HG02852 (cell line): ENCODE measurements around the gene PRICKLE4.
"Not testable (repeated sequence)": the region's sequence is repeated elsewhere in the genome, so short reads cannot be mapped to it uniquely, and the experiment has no call there.

Source experiments
- ATAC-seq: cut with Tn5 transposase; IDR thresholded peaks from one replicate; pipeline ENCODE4 v1.9.1; 2021; ENCODE audit warnings: mild to moderate bottlenecking, moderate library complexity; ENCODE audit not compliant: unreplicated experiment

The PRICKLE4 gene

GRCh38 chr6:41791305-41791704 lies 10.7 kb downstream of the PRICKLE4 start:
- no peak for ATAC-seq

GRCh38 chr6:41791984-41792383 lies 11.4 kb downstream of the PRICKLE4 start:
- no peak for ATAC-seq

DNA sequence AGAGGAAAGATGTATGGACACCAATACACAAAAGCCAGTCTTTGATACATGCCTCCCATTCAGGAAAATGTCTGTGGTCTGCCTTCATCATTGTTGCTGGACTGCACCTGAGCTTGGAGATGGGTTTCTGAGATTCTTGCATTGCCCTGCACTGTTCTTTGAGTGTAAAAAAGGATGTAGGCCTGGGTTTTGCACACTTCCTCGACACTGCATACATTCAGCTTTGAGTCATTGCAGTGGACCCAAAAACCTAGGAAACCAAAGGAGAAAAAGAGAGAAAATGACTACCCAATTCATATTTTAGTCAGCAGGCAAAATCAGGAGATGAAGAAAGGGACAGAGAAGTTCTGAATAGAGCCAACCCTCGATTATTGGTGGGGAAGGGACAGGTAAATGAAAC lies 15.9 kb downstream of the PRICKLE4 start:
- no peak for ATAC-seq

- no peak for ATAC-seq
Observed at GRCh38 chr6:41798901-41799558, 18.4 kb downstream of the PRICKLE4 start.

- no peak for ATAC-seq
Observed at GRCh38 chr6:41799559-41799911, 19.0 kb downstream of the PRICKLE4 start.

DNA sequence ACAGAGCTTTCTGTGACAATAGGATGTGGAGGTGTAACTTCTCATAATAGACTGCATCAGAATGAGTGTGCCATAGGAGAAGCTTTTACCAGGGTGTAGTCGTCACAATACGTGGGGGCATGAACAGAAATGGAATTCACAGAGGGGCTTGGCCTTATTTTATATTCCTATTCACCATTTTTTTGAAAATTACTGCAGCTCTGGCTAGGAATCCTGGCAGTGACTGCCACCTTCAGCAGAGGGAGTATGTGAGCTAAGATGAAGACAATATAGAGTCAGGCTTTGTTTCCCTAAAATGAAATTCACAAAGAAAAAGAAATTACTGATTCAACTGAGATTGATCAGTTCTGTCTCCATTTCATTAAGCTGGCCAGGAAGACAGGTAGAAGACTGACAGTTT lies 20.8 kb downstream of the PRICKLE4 start:
- ATAC-seq = no peak

- ATAC-seq = no peak
Observed at GRCh38 chr6:41805830-41806774, 25.5 kb downstream of the PRICKLE4 start.

DNA sequence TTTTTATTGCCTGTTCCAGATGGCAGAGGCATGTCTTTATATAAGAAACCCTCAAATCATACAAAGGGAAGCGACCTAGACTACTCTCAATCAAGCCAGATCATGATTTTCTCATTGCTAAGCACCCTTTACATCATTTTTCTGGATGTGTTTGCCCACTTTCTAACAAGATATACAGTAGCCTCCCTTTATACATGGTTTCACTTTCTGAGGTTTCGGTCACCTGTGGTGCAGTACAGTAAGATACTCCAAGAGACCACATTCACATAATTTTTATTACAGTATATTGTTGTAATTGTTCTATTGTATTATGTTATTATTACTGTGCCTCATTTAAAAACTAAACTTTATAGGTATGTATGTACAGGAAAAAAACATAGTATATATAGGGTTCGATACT lies 30.5 kb downstream of the PRICKLE4 start:
- no peak for ATAC-seq

- not testable (repeated sequence) for ATAC-seq
Observed at GRCh38 chr6:41811946-41812345, 31.4 kb downstream of the PRICKLE4 start.

GRCh38 chr6:41813469-41813868 lies 32.9 kb downstream of the PRICKLE4 start:
- ATAC-seq = no peak

- ATAC-seq = no peak
Observed at GRCh38 chr6:41813956-41814355, 33.4 kb downstream of the PRICKLE4 start.

DNA sequence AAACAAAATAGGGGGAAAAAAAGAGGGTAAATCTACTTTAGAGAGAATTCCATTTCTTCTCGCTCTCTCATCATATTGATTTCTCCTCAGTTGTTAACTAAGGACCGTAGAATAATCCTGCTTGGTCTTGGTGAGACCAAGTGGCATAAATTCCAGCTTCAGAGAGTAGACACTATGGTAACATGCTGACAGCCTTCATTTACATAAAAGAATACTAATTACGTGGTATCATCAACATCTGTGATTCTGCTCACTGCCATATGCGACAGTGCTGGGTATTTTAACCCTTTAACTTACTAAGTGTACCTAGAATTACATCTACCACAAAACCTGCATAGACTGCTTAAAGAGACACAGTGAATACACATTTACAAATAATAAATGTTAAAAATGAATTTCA lies 34.0 kb downstream of the PRICKLE4 start:
- no peak for ATAC-seq

DNA sequence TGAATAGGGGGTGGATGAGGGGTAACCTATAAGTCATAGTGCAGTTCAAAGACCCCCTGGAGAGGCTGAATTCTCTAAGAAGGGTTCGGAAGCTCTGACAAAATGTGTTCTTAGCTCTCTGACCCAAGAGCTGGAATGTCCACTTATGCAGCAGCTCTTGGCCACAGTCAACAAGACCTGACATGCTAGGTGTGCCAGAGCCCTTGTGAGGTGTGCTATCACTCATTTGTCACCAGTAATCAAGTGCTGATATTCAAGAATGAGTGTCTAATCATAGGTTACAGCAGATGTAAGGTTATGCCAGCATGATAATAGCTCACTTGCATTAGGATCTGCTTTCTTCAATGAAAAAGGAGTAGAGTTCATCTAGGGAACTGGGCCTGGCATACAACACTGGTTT lies 35.0 kb downstream of the PRICKLE4 start:
- ATAC-seq = no peak

GRCh38 chr6:41818271-41819054 lies 37.9 kb downstream of the PRICKLE4 start:
- ATAC-seq = no peak

DNA sequence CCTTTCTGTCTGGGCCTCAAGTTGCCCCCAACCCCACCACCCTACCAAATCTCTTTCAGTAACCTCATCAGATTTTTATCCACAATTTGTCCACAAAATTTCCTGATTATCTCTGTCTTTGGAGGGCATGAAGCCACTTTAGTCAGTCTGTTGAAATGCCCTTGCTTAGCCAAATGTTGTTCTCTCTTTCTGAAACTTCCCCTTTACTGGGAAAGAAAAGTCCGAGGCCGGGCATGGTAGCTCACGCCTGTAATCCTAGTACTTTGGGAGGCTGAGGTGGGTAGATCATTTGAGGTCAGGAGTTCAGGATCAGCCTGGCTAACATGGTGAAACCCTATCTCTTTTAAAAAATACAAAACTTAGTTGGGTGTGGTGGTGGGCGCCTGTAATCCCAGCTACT lies 40.7 kb downstream of the PRICKLE4 start:
- ATAC-seq = no peak

- no peak for ATAC-seq
Observed at GRCh38 chr6:41822021-41822420, 41.4 kb downstream of the PRICKLE4 start.

DNA sequence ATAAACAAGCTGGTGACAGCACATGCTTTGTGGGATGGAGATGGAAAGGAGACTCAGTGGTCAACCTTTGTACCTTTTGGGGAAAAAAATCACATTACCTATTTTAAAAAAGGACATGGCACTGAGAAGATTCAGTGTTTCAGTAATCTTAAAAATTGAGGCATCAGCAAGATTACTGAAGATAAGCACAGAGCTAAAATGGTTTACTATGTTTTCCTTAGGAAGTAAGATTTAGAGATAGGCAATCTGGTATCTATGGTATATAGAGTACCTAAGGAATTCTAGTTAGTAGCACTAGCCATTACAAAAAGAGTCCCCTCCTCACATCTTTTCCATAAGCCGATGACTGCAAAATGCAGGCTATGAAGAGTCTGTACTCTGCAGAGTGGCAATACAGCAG lies 42.6 kb downstream of the PRICKLE4 start:
- ATAC-seq = no peak

DNA sequence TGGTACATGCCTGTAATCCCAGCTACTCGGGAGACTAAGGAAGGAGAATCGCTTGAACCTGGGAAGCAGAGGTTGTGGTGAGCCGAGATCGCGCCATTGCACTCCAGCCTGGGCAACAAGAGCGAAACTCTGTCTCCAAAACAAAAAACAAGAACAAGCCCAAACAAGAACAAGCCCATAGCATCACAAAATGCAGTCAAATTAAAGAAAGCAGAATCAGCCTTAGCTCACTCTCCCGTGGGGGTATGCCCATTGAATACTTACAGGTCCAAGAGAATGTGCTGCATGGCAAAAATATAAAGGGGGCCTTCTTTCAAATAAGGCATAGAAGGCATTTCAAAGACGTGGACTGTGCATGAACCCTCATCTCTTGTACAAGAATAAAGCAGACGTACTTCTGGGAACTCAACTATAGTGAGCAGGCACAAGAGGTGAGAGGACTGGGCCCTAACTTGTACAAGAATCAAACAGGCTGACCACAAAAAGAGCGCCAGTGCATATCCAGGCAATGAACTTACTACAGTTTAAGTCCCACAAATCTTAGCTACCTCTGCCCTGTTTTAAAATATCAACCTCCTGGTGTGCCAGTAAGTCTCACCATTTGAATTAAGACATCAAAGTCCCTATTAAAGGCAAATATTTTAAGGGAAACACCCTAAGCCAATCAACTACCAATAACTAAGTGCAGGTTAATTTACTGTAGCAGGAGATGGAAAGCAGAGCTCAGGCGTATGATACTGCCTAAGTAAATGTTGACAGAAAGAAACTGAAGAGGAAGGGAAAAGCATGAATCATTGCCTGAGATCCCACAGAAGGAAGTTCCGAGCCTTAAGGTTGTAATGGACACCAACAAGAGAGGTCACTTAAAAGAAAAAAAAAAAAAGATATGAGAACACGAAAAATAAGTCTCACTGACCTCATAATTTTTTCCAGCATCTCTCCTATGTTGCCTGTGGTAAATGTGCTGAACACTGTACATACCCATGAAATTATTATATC lies 44.3 kb downstream of the PRICKLE4 start:
- no peak for ATAC-seq

DNA sequence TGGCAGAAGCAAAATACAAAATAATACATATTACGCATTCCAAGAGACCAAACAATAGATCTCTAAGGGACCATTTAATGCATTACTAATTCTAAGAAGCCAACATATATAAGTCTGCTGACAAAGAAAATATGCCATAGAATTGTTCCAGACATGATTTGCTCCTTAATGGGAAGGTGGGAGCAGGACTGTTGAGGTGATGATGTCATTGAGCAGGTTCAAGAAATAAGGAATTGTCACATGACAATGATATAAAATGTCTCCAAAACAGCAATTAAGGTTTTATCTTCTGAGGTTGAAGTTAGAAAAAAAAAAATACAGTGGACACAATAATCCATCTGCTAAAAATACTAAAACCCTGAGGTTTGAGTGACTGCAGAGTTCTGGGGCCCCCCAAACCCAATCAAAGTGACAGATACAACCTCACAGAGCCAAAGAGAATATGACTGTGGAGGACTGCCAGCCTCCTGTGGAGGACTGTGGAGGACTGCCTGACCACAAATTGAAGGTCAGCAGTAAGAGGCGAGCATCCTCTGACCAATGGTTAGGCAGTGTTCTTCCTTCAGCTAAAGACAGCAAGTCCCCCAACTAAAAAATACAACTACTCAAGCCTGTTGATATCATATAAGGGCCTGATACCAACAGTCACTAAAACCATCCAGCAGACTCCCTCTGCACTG lies 45.9 kb downstream of the PRICKLE4 start:
- no peak for ATAC-seq

DNA sequence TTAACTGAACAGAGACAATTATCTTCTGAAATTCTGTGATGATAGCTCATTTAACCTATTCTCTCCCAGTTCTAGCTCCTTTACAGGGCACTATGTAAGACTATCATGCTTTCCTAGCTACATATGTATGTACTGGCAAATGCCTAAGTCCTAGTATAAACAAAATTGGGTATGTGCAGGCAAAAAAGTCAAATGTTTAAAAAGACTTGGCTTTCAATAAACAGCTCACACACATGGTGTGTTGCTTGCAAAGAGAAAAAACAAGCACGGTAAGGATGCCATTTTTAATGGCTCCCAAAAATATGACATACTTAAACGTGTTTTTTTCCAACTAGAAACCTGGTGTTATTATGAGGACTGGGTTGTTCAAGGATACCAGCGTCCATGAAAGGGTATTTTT lies 51.7 kb downstream of the PRICKLE4 start:
- no peak for ATAC-seq
